A673 (cell line): ENCODE results near the gene PDLIM5. TPM values are rescaled to one million over a fixed set of nuclear protein-coding genes. Genes with fewer than 3 reads are reported as not detected.

Experiments used
- BruUV-seq: library from RNA; stranded (reverse); fragments of 400-500 nt; replicated peaks from 2 replicates; lab custom pipeline; 2021; lab: Mats Ljungman, UMichigan
- CTCF ChIA-PET: fragments of 300-600 bp; sonication (Branson Sonifier 250); formaldehyde crosslinking; loops from one replicate; lab custom pipeline; 2022; ENCODE audit warnings: antibody characterized with exemption; lab: Charles Lee
- POLR2A ChIA-PET: fragments of 300-600 bp; sonication (Branson Sonifier 250); formaldehyde crosslinking; loops from one replicate; lab custom pipeline; 2022; ENCODE audit warnings: antibody characterized with exemption; ENCODE audit not compliant: low non-redundant PET; lab: Charles Lee
- DNase-seq: peaks from one replicate; pipeline ENCODE4 v3.0.0-alpha.2; 2015; ENCODE audit warnings: low spot score
- H3K27ac ChIP-seq: fragments of 200-600 bp; sonication (generic); 2 replicates; pipeline ENCODE4 v1.5.1; 2016; ENCODE audit warnings: mixed run types, low read depth, mild to moderate bottlenecking, mixed read lengths, antibody characterized with exemption, low read length; ENCODE audit not compliant: poor library complexity, severe bottlenecking
- H3K27me3 ChIP-seq: fragments of 200-600 bp; sonication (generic); replicated peaks from 2 replicates; pipeline ENCODE4 v1.6.1; 2017; ENCODE audit warnings: mixed run types, low read depth, mild to moderate bottlenecking, mixed read lengths, antibody characterized with exemption, low read length; ENCODE audit not compliant: insufficient read depth, poor library complexity
- H3K36me3 ChIP-seq: fragments of 200-600 bp; sonication (generic); 2 replicates; pipeline ENCODE4 v1.6.1; 2016; ENCODE audit warnings: mixed run types, mild to moderate bottlenecking, mixed read lengths, antibody characterized with exemption, low read length; ENCODE audit not compliant: insufficient read depth, poor library complexity, severe bottlenecking
- H3K4me1 ChIP-seq: fragments of 200-600 bp; sonication (generic); 2 replicates; pipeline ENCODE4 v1.6.1; 2017; ENCODE audit warnings: mixed run types, mild to moderate bottlenecking, mixed read lengths, antibody characterized with exemption, low read length; ENCODE audit not compliant: insufficient read depth, poor library complexity, severe bottlenecking
- H3K4me3 ChIP-seq: fragments of 200-600 bp; sonication (generic); 2 replicates; pipeline ENCODE4 v1.5.1; 2016; ENCODE audit warnings: low read depth, mixed run types, mild to moderate bottlenecking, mixed read lengths, low read length; ENCODE audit not compliant: poor library complexity, severe bottlenecking
- H3K9me3 ChIP-seq: fragments of 200-600 bp; sonication (generic); 2 replicates; pipeline ENCODE4 v1.6.1; 2016; ENCODE audit warnings: mixed run types, low read depth, mild to moderate bottlenecking, mixed read lengths, antibody characterized with exemption, low read length; ENCODE audit not compliant: poor library complexity, severe bottlenecking
- EZH2 ChIP-seq: fragments of 200-600 bp; sonication (generic); IDR thresholded peaks from 2 replicates; pipeline ENCODE4 v1.6.1; 2017; ENCODE audit warnings: borderline replicate concordance, low read depth, mild to moderate bottlenecking, mixed read lengths, antibody characterized with exemption, low read length; ENCODE audit not compliant: poor library complexity, severe bottlenecking
- intact Hi-C: fragments of 100-400 bp; cut with micrococcal nuclease; formaldehyde crosslinking; loops from one replicate; pipeline ENCODE4 v1.10.0; 2022; ENCODE audit not compliant: unreplicated experiment
- total RNA-seq: library from RNA; stranded (reverse); gene quantifications from 2 replicates; pipeline ENCODE4 v1.2.3, GENCODE V29; 2021
- TF ChIP-seq, protein P1 (sequence below): fragments of 300-800, 200-600 bp; sonication (generic); conservative IDR thresholded peaks from 2 replicates; pipeline ENCODE4 v1.5.1; 2017; ENCODE audit warnings: low read depth, mild to moderate bottlenecking, antibody characterized with exemption, low read length, moderate library complexity, mixed read lengths

PDLIM5 gene
- total RNA-seq, 1 experiment from 2014 or later = 174 TPM

DNA sequence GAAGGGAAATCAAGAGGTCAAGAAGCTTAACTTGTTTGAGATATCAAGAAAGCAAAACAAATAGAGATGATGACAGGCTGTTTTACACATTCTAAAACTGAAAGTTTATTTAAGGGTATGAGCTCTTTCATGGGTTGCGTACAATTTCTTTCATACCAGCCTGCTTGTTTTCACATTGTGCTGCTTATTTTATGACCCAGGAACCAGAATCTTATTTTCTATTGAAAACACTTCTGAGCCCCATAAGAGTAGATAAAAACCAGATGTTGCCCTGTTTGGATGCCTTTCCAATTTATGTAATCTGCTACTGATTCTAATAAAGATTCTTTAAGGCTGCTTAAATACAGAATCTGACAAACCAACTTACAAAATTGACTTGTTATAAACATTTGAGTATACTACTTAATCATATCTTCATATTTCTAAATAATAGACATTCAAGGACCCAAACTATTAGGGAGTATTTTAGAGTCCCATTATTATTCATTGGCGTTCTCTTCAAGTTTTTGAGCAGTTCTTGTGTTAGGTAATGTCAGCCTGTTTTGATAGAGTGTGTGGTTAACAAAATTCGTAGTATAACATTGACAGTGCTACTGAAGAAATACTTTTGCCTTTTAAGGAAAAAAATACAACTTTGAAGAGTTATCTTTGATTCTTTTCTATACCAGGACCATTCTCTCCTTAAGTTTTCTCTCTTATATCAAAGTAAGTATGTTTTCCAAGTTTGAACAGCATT, 74.4 kb downstream of the PDLIM5 start:
- Histone ChIP-seq H3K4me3 (peak overlapping the region; percentile 21), H3K27ac (peak overlapping the region; percentile 68), H3K4me1 (peaks cover 35% of the 10 kb centered on the region), H3K36me3 (no peaks in the 10 kb centered on the region), H3K9me3 (no peaks in the 10 kb centered on the region), H3K27me3 (no peaks in the 10 kb centered on the region)
- BruUV-seq = TSS peak; percentile 13
- intact Hi-C loops = no loop called here
- DNase-seq = peak; percentile 45
- no peak for TF ChIP-seq EZH2
- TF ChIP-seq, protein P1, sequence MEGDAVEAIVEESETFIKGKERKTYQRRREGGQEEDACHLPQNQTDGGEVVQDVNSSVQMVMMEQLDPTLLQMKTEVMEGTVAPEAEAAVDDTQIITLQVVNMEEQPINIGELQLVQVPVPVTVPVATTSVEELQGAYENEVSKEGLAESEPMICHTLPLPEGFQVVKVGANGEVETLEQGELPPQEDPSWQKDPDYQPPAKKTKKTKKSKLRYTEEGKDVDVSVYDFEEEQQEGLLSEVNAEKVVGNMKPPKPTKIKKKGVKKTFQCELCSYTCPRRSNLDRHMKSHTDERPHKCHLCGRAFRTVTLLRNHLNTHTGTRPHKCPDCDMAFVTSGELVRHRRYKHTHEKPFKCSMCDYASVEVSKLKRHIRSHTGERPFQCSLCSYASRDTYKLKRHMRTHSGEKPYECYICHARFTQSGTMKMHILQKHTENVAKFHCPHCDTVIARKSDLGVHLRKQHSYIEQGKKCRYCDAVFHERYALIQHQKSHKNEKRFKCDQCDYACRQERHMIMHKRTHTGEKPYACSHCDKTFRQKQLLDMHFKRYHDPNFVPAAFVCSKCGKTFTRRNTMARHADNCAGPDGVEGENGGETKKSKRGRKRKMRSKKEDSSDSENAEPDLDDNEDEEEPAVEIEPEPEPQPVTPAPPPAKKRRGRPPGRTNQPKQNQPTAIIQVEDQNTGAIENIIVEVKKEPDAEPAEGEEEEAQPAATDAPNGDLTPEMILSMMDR = no peak
- POLR2A ChIA-PET = no interaction called here
- CTCF ChIA-PET = no interaction called here

DNA sequence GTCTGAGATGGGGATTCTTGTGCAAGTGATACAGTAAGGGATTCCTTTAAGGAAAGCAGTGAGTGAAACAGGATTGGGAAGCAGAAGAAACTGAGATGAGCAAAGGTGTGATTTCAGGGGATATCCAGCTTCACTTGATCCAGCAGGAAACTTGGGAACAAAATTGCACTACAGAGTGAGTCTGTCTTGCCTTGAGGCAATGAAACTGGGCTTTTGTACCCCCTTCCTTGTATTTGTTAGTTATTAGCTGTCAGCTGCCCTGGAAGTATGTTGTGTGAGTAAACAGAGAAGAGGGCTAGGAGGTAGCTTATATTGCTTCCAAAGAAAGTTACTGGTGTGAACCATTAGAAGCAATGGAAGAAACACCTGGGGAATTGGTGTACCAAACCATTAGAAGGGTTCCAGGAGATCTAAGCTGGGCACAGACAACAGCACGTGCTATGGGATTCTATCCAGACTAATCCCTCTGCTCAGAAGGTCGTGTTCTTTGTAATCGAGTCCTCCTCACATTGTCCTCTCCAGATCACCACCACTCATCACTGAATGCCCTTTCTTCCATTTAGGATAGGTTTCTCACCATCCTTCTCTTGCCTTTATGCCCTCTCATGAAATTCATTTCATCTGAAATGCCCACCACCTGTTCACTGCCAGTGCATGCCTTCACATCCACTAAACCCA, 76.0 kb downstream of the PDLIM5 start:
- ChIA-PET CTCF (no interaction called here), POLR2A (no interaction called here)
- H3K36me3 ChIP-seq = no peaks in the 10 kb centered on the region
- TF ChIP-seq, protein P1 = no peak
- no peak for TF ChIP-seq EZH2
- peaks cover 45% of the 10 kb centered on the region for H3K4me1 ChIP-seq
- no TSS peak for BruUV-seq
- no peak for DNase-seq
- intact Hi-C loops = no loop called here
- H3K9me3 ChIP-seq = no peaks in the 10 kb centered on the region
- no peak overlapping the region for H3K27ac ChIP-seq
- H3K4me3 ChIP-seq = no peak overlapping the region
- no peaks in the 10 kb centered on the region for H3K27me3 ChIP-seq

DNA sequence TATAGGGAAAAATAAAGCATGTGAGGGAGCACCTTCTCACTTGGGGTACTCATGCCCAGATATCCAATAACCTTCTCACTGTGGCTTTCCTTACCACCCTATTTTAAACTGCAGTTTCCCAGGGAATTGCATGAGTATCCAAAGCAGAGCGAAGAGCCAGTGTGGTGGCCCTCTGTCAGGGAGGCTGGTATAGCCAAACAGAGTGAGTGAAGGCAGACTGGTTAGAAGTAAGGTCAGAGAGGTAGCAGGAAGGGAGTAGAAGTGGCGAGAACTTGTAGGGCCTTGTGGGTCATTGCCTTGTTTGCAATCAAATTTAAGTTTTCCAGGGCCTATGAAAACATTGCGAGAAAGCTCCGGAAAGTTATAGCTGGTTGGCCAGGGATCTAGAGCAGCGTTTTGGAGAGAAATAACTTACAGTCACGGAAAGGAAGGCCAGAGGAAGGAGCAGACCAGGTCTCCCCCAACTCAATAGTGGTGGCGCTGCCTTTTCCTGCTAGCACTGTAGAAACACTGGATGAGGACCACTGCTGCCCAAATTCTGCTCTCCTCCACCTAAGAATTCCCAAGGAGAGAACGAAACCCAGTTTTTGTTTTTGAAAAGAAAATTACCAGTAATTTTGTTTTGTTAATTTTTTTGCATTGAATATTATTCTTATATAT, 77.2 kb downstream of the PDLIM5 start:
- DNase-seq = no peak
- Histone ChIP-seq H3K4me1 (peaks cover 48% of the 10 kb centered on the region), H3K36me3 (no peaks in the 10 kb centered on the region), H3K9me3 (no peaks in the 10 kb centered on the region), H3K4me3 (no peak overlapping the region), H3K27ac (no peak overlapping the region), H3K27me3 (no peaks in the 10 kb centered on the region)
- TF ChIP-seq, protein P1 = no peak
- TF ChIP-seq EZH2 = no peak
- ChIA-PET POLR2A (no interaction called here), CTCF (no interaction called here)
- no TSS peak for BruUV-seq
- intact Hi-C loops = no loop called here
